OCI-LY3 (cell line): Measurements from ENCODE around the gene FBXO8.

Experiments
- H2AFZ ChIP-seq: fragments of 200-600, 300-600 bp; shearing (Covaris generic); 2 replicates; pipeline ENCODE4 v1.6.0; 2014; ENCODE audit warnings: antibody characterized with exemption, low read depth, low read length
- H3K27ac ChIP-seq: fragments of 200-600, 300-600 bp; sonication (generic); 2 replicates; pipeline ENCODE4 v1.5.1; 2014; ENCODE audit warnings: mild to moderate bottlenecking, low read length, moderate library complexity, mixed read lengths
- H3K27me3 ChIP-seq: fragments of 200-600, 300-600 bp; sonication (generic); 2 replicates; pipeline ENCODE4 v1.6.1; 2014; ENCODE audit warnings: low read depth, low read length, mixed read lengths
- H3K36me3 ChIP-seq: fragments of 200-600, 300-600 bp; sonication (generic); replicated peaks from 2 replicates; pipeline ENCODE3; 2014; ENCODE audit warnings: low read depth, low read length, mixed read lengths
- H3K4me1 ChIP-seq: fragments of 300-600, 200-600 bp; sonication (generic); 2 replicates; pipeline ENCODE4 v1.6.1; 2014; ENCODE audit warnings: low read length, mixed read lengths
- H3K4me2 ChIP-seq: fragments of 200-600, 300-600 bp; sonication (generic); 2 replicates; pipeline ENCODE4 v1.6.1; 2014; ENCODE audit warnings: low read length, mixed read lengths
- H3K4me3 ChIP-seq: fragments of 300-600, 200-600 bp; sonication (generic); 2 replicates; pipeline ENCODE4 v1.5.1; 2014; ENCODE audit warnings: antibody characterized with exemption, mild to moderate bottlenecking, low read length, moderate library complexity
- H3K79me2 ChIP-seq: fragments of 300-600, 200-600 bp; shearing (Covaris generic); 2 replicates; pipeline ENCODE4 v1.6.1; 2014; ENCODE audit warnings: mild to moderate bottlenecking, low read length, mixed read lengths
- H3K9ac ChIP-seq: fragments of 300-600, 200-600 bp; shearing (Covaris generic); 2 replicates; pipeline ENCODE4 v1.6.0; 2014; ENCODE audit warnings: mild to moderate bottlenecking, low read length, moderate library complexity
- H3K9me3 ChIP-seq: fragments of 200-600, 300-600 bp; shearing (Covaris generic); 2 replicates; pipeline ENCODE4 v1.6.1; 2014; ENCODE audit warnings: low read length, mixed read lengths; ENCODE audit not compliant: insufficient read depth
- H4K20me1 ChIP-seq: fragments of 200-600, 300-600 bp; sonication (generic); 2 replicates; pipeline ENCODE4 v1.6.1; 2016; ENCODE audit warnings: low read length, mixed read lengths; ENCODE audit not compliant: insufficient read depth
- CTCF ChIP-seq: fragments of 200-600, 300-600 bp; sonication (generic); IDR thresholded peaks from 2 replicates; pipeline ENCODE4 v1.5.1; 2014; ENCODE audit warnings: antibody characterized with exemption, low read length, low read depth
- EZH2phosphoT487 ChIP-seq: fragments of 200-600 bp; shearing (Covaris generic); IDR thresholded peaks from 2 replicates; pipeline ENCODE4 v1.6.1; 2018; ENCODE audit warnings: antibody characterized with exemption, mixed run types, low read depth

The FBXO8 gene

DNA sequence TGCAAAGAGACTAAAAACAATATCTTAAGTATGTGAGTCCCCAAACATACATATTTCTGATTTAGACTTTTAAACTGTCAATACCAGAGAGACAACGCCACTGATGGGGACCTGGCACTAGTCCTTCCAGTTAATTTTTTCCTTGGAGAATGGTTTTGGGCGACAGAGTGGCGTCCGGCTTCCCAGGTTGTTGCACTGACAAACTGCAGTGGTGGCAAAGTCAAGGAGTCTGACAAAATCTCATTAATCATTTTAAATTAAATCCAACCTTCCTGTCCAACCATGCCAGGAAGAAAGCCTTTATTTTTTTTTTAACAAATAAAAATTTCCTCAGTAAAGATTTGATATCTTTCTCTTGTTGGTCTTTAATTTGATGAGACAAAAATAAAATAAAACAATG lies 52.8 kb downstream of the FBXO8 start:
- Histone ChIP-seq H3K4me2 (no peak overlapping the region), H3K36me3 (no peaks in the 10 kb centered on the region), H3K9ac (no peak overlapping the region), H3K4me1 (no peaks in the 10 kb centered on the region), H2AFZ (no peak overlapping the region), H3K27me3 (no peaks in the 10 kb centered on the region), H3K9me3 (no peaks in the 10 kb centered on the region), H4K20me1 (no peaks in the 10 kb centered on the region), H3K79me2 (no peaks in the 10 kb centered on the region), H3K27ac (no peak overlapping the region), H3K4me3 (no peak overlapping the region)
- TF ChIP-seq EZH2phosphoT487 (no peak), CTCF (no peak)

DNA sequence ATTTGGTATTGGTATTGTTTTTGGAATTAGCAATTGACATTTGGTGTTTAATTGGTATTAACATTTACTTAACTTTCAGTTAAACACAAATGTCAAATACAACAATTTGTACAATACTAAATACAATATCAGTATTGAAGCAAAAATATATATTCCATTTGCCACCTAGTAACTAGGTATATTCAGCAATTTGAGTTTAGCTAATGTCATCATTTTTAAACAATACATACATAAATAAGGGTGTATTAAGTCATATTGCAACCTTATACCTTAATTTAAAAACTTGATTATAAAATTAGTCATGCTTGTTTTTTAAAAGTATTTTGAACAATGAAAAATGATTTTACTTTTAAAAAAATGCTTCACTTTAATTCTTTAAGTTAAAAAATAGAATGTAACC lies 53.3 kb downstream of the FBXO8 start:
- Histone ChIP-seq H2AFZ (no peak overlapping the region), H3K9ac (no peak overlapping the region), H3K27me3 (no peaks in the 10 kb centered on the region), H3K4me3 (no peak overlapping the region), H3K9me3 (no peaks in the 10 kb centered on the region), H3K79me2 (no peaks in the 10 kb centered on the region), H3K4me1 (no peaks in the 10 kb centered on the region), H3K27ac (no peak overlapping the region), H3K4me2 (no peak overlapping the region), H4K20me1 (no peaks in the 10 kb centered on the region), H3K36me3 (no peaks in the 10 kb centered on the region)
- no peak for TF ChIP-seq EZH2phosphoT487
- no peak for TF ChIP-seq CTCF

DNA sequence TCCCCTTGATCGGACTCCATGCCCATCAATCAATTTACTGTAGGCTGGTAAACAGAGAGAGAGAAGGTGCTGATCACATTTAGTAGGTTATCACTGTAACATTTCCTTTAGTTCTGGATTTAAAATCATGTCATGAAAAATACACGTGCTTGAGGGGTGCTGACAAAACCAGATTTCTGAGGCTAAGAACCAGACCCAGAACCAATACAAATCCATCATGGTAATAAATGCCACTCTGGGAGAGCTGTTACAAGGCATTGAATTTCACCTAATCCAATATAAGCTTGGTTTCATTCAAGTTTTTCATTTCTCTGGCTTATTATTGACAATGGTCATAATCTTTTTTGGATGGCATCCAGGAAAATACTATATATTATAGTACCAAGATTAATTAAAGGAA lies 54.5 kb downstream of the FBXO8 start:
- H3K27me3 ChIP-seq: no peaks in the 10 kb centered on the region
- TF ChIP-seq EZH2phosphoT487: no peak
- TF ChIP-seq CTCF: no peak
- H3K27ac ChIP-seq: no peak overlapping the region
- H3K4me1 ChIP-seq: no peaks in the 10 kb centered on the region
- no peak overlapping the region for H2AFZ ChIP-seq
- no peak overlapping the region for H3K4me2 ChIP-seq
- H3K9me3 ChIP-seq: no peaks in the 10 kb centered on the region
- H3K4me3 ChIP-seq: no peak overlapping the region
- H3K79me2 ChIP-seq: no peaks in the 10 kb centered on the region
- no peaks in the 10 kb centered on the region for H4K20me1 ChIP-seq
- H3K9ac ChIP-seq: no peak overlapping the region
- no peaks in the 10 kb centered on the region for H3K36me3 ChIP-seq

- H3K4me1 ChIP-seq: no peaks in the 10 kb centered on the region
- H3K4me3 ChIP-seq: no peak overlapping the region
- H3K9ac ChIP-seq: no peak overlapping the region
- no peaks in the 10 kb centered on the region for H3K79me2 ChIP-seq
- H3K27me3 ChIP-seq: no peaks in the 10 kb centered on the region
- TF ChIP-seq CTCF (no peak), EZH2phosphoT487 (no peak)
- no peaks in the 10 kb centered on the region for H4K20me1 ChIP-seq
- no peak overlapping the region for H2AFZ ChIP-seq
- no peaks in the 10 kb centered on the region for H3K9me3 ChIP-seq
- H3K27ac ChIP-seq: no peak overlapping the region
- H3K4me2 ChIP-seq: no peak overlapping the region
- H3K36me3 ChIP-seq: no peaks in the 10 kb centered on the region
Observed at GRCh38 chr4:174225349-174226049, 58.0 kb downstream of the FBXO8 start.
